Smooth muscle cell (in vitro differentiated cells): ENCODE measurements around the gene SNX30. TPM values are rescaled to one million over a fixed set of nuclear protein-coding genes. Genes with fewer than 3 reads are reported as not detected.
A peak's percentile ranks its signal among the peaks of the same experiment; 100 is the strongest.

ENCODE experiments used
- DNase-seq: peaks from one replicate; lab custom pipeline; 2025; ENCODE audit not compliant: unreplicated experiment; lab: John Stamatoyannopoulos, UW
- H2AFZ ChIP-seq: fragments of 200-600 bp; sonication (generic); 2 replicates; pipeline ENCODE4 v1.6.0; 2016; ENCODE audit warnings: antibody characterized with exemption, low read depth, mild to moderate bottlenecking
- H3F3A ChIP-seq: fragments of 200-600 bp; sonication (generic); 2 replicates; pipeline ENCODE4 v1.6.0; 2017; ENCODE audit warnings: antibody characterized with exemption, low read depth
- H3K27ac ChIP-seq: fragments of 200-600 bp; sonication (generic); 2 replicates; pipeline ENCODE4 v1.5.1; 2016; ENCODE audit warnings: low read depth, mild to moderate bottlenecking
- H3K27me3 ChIP-seq: fragments of 200-600 bp; sonication (generic); 2 replicates; pipeline ENCODE4 v1.6.1; 2016; ENCODE audit warnings: low read depth, mild to moderate bottlenecking
- H3K36me3 ChIP-seq: fragments of 200-600 bp; sonication (generic); 2 replicates; pipeline ENCODE4 v1.5.1; 2016; ENCODE audit warnings: low read depth
- H3K4me1 ChIP-seq: fragments of 200-600 bp; sonication (generic); 2 replicates; pipeline ENCODE4 v1.5.1; 2016; ENCODE audit warnings: low read depth
- H3K4me2 ChIP-seq: fragments of 200-600 bp; sonication (generic); 2 replicates; pipeline ENCODE4 v1.6.0; 2016; ENCODE audit warnings: mild to moderate bottlenecking
- H3K4me3 ChIP-seq: fragments of 200-600 bp; sonication (generic); 2 replicates; pipeline ENCODE4 v1.5.1; 2016; ENCODE audit warnings: mild to moderate bottlenecking
- H3K79me2 ChIP-seq: fragments of 200-600 bp; sonication (generic); 2 replicates; pipeline ENCODE4 v1.6.0; 2016; ENCODE audit warnings: low read depth, mild to moderate bottlenecking
- H3K9ac ChIP-seq: fragments of 200-600 bp; sonication (generic); 2 replicates; pipeline ENCODE4 v1.6.0; 2016; ENCODE audit warnings: low read depth
- H3K9me3 ChIP-seq: fragments of 200-600 bp; sonication (generic); replicated peaks from 2 replicates; pipeline ENCODE4 v1.5.1; 2016; ENCODE audit warnings: low read depth
- H4K20me1 ChIP-seq: fragments of 200-600 bp; sonication (generic); 2 replicates; pipeline ENCODE4 v1.6.0; 2016; ENCODE audit warnings: low read depth
- WGBS: methylation state at CpG from one replicate; pipeline ENCODE4 v1.1.7; 2016; ENCODE audit warnings: low lambda C conversion rate; 5-methylcytosine and 5-hydroxymethylcytosine counted together
- polyA plus RNA-seq: library from polyadenylated mRNA; unstranded; fragments of >200 nt; fragmentation: Nextera tagmentation; extraction: Ambion mirVana; gene quantifications from 2 replicates; pipeline ENCODE4 v1.2.1, GENCODE V29; 2016
- total RNA-seq: library from RNA; depleted of rRNA; stranded (reverse); fragments of >200 nt; gene quantifications from 2 replicates; pipeline ENCODE4 v1.2.3, GENCODE V29; 2014
- TF ChIP-seq, protein P1 (sequence below): fragments of 200-600 bp; sonication (generic); IDR thresholded peaks from 2 replicates; pipeline ENCODE4 v1.5.1; 2017; ENCODE audit warnings: borderline replicate concordance, mild to moderate bottlenecking, antibody characterized with exemption; ENCODE audit not compliant: insufficient read depth, poor library complexity, severe bottlenecking

SNX30 gene
- total and polyA plus RNA-seq, 2 experiments from 2014 or later: 3.6 to 10.7 TPM

DNA sequence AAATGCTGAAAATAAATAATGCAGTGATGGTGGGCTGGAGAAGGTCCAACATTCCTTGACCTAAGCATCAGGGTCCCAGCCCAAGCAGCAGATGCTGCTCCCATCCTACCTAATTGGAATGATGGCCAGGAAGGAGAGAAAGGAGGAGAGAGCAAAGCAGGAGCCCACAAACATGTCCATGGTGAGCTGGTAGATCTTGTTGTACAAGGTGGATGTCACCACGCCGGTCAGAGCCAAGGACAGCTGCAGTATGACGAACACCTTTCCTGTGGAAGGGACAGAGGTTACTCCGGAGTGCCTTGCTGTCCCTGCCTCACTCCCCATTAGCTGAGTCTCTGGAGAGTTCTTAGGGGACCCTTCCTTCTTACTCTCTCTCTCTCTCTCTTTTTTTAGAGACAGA is 135.8 kb downstream of the SNX30 start:
- Histone ChIP-seq H3K79me2 (no peaks in the 10 kb centered on the region), H3K4me3 (no peak overlapping the region), H3K36me3 (no peaks in the 10 kb centered on the region), H4K20me1 (no peaks in the 10 kb centered on the region), H3K4me2 (no peak overlapping the region), H3F3A (peaks cover 6% of the 10 kb centered on the region), H3K4me1 (peaks cover 3% of the 10 kb centered on the region), H3K9me3 (no peaks in the 10 kb centered on the region), H3K27me3 (peaks cover 21% of the 10 kb centered on the region), H3K27ac (no peak overlapping the region), H2AFZ (no peak overlapping the region), H3K9ac (no peak overlapping the region)
- TF ChIP-seq, protein P1, sequence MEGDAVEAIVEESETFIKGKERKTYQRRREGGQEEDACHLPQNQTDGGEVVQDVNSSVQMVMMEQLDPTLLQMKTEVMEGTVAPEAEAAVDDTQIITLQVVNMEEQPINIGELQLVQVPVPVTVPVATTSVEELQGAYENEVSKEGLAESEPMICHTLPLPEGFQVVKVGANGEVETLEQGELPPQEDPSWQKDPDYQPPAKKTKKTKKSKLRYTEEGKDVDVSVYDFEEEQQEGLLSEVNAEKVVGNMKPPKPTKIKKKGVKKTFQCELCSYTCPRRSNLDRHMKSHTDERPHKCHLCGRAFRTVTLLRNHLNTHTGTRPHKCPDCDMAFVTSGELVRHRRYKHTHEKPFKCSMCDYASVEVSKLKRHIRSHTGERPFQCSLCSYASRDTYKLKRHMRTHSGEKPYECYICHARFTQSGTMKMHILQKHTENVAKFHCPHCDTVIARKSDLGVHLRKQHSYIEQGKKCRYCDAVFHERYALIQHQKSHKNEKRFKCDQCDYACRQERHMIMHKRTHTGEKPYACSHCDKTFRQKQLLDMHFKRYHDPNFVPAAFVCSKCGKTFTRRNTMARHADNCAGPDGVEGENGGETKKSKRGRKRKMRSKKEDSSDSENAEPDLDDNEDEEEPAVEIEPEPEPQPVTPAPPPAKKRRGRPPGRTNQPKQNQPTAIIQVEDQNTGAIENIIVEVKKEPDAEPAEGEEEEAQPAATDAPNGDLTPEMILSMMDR: no peak
- 90% methylated on average over 4 of the region's 4 CpGs for WGBS
- DNase-seq: no peak

DNA sequence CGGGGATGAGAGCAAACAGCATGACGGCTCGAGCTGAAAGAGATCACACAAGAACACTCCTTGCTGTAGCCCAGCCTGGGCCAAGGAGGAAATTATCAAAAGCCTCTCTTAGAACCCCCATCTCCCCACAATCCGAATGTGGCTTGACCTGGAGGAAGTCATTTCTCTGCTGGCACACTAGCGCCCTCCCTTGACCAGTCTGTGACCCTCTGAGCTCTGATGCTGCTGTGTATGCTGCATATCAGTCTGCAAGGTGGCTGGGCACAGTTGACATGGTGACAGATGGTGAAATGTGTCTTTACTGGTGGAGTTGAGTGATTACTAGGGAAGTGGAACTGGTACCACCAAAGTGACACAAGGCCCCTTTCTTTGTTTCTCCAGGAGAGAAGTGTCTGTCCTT is 136.8 kb downstream of the SNX30 start:
- 66% methylated on average over 5 of the region's 5 CpGs for WGBS
- no peaks in the 10 kb centered on the region for H3K9me3 ChIP-seq
- TF ChIP-seq, protein P1: no peak
- no peak for DNase-seq
- no peak overlapping the region for H3K4me3 ChIP-seq
- H3K36me3 ChIP-seq: no peaks in the 10 kb centered on the region
- H3K27ac ChIP-seq: no peak overlapping the region
- H3K4me1 ChIP-seq: peaks cover 3% of the 10 kb centered on the region
- H4K20me1 ChIP-seq: no peaks in the 10 kb centered on the region
- no peak overlapping the region for H3K9ac ChIP-seq
- peaks cover 6% of the 10 kb centered on the region for H3F3A ChIP-seq
- H3K79me2 ChIP-seq: no peaks in the 10 kb centered on the region
- H2AFZ ChIP-seq: no peak overlapping the region
- peaks cover 30% of the 10 kb centered on the region for H3K27me3 ChIP-seq
- no peak overlapping the region for H3K4me2 ChIP-seq

DNA sequence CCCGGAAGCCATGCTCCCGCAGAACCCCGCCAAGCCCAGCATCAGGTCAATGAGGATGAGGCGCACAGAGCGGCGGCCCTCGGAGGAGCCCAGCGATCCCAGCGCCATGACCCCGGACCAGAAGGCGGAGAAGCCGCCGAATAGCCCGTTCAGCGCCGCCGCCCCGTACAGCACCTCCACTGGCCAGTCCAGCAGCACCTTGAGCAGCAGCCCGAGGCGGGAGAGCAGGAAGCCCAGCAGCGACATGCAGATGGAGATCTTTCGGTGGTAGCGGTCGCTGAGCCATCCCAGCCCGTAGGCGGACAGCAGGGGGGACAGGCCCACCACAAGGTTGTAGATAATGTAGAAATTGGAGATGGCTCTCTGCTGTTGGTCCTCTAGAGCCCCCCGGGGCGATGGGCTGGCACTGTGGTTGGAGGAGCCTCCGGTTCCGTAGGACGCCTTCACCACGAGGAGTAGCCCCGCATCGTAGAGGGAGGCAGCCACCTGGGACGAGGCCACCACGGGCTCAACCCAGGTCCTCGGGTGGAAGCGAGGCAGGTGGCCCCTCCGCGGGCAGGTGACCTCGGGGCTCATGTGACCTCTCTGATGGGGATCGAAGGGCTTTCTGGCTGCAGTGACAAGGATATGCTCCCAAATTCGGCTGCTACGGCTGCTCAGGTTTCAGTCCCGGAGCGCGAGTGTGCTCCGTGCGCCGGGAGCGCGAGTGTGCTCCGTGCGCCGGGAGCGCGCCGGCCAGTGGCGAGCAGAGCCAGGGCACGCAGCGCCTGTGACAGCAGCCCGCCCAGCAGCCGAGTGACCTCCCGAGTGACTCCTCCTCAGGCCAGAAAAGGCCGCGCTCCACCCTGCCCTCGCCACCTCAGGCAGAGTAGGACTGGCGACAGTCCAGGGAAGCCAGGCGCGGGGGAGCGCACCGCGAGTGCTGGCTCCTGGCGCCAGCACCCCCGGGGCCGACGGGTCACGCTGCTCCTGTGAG is 139.8 kb downstream of the SNX30 start, which contains the start of gene SLC46A2:
Gene SLC46A2 (minus strand): TSS at position 771 of the 976 bp plus-strand sequence. CDS start 195 bp downstream, at position 576.
- H4K20me1 ChIP-seq: no peaks in the 10 kb centered on the region
- peak within 1 kb of the TSS; percentile 86 for H3K4me2 ChIP-seq
- WGBS: 27% methylated on average over 69 of the region's 78 CpGs
- TF ChIP-seq, protein P1: no peak
- H3K9ac ChIP-seq: no peak within 1 kb of the TSS
- H3K79me2 ChIP-seq: no peaks in the 10 kb centered on the region
- H3K4me3 ChIP-seq: peak within 1 kb of the TSS; percentile 40
- H3K36me3 ChIP-seq: no peaks in the 10 kb centered on the region
- no peaks in the 10 kb centered on the region for H3K9me3 ChIP-seq
- no peak within 1 kb of the TSS for H2AFZ ChIP-seq
- DNase-seq: no peak
- peaks cover 36% of the 10 kb centered on the region for H3K27me3 ChIP-seq
- H3K27ac ChIP-seq: no peak within 1 kb of the TSS
- H3F3A ChIP-seq: no peaks in the 10 kb centered on the region
- H3K4me1 ChIP-seq: no peaks in the 10 kb centered on the region
